ENCODE measurements around the gene DCDC2B.

- TF ChIP-seq, protein P1, sequence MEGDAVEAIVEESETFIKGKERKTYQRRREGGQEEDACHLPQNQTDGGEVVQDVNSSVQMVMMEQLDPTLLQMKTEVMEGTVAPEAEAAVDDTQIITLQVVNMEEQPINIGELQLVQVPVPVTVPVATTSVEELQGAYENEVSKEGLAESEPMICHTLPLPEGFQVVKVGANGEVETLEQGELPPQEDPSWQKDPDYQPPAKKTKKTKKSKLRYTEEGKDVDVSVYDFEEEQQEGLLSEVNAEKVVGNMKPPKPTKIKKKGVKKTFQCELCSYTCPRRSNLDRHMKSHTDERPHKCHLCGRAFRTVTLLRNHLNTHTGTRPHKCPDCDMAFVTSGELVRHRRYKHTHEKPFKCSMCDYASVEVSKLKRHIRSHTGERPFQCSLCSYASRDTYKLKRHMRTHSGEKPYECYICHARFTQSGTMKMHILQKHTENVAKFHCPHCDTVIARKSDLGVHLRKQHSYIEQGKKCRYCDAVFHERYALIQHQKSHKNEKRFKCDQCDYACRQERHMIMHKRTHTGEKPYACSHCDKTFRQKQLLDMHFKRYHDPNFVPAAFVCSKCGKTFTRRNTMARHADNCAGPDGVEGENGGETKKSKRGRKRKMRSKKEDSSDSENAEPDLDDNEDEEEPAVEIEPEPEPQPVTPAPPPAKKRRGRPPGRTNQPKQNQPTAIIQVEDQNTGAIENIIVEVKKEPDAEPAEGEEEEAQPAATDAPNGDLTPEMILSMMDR (conservative IDR thresholded peaks at IDR 0.05; ENCODE audit: low read depth in 2 of 2), result no peak
- no peak for TF ChIP-seq POLR2AphosphoS5 (IDR thresholded peaks at IDR 0.05; ENCODE audit: low read depth)
- TF ChIP-seq CREB1 (CRISPR knock-in tag; IDR thresholded peaks at IDR 0.05; ENCODE audit: low read depth), result no peak
- no peak for TF ChIP-seq REST (IDR thresholded peaks at IDR 0.05; ENCODE audit: unreplicated experiment)
- no peak for TF ChIP-seq EZH2 (IDR thresholded peaks at IDR 0.05; ENCODE audit: low read depth, unreplicated experiment)
- TF ChIP-seq STAT1 (IDR thresholded peaks at IDR 0.05; ENCODE audit: unreplicated experiment), result no peak
Measured at GRCh38 chr1:32180186-32181060, 28.5 kb upstream of the DCDC2B start.

Data from GM23338 (cell line).